ENCODE measurements around the gene CLDN9.

- TF ChIP-seq PATZ1 (CRISPR knock-in tag; IDR thresholded peaks at IDR 0.05; ENCODE audit: borderline replicate concordance) (no peak), RARB (CRISPR knock-in tag; IDR thresholded peaks at IDR 0.05) (no peak), CSDC2 (CRISPR knock-in tag; IDR thresholded peaks at IDR 0.05) (no peak), ZFP3 (CRISPR knock-in tag; IDR thresholded peaks at IDR 0.05) (no peak), ZFP30 (CRISPR knock-in tag; IDR thresholded peaks at IDR 0.05) (no peak), ARNTL (CRISPR knock-in tag; IDR thresholded peaks at IDR 0.05; ENCODE audit: borderline replicate concordance, low read depth) (no peak)
- TF ChIP-seq, protein P1, sequence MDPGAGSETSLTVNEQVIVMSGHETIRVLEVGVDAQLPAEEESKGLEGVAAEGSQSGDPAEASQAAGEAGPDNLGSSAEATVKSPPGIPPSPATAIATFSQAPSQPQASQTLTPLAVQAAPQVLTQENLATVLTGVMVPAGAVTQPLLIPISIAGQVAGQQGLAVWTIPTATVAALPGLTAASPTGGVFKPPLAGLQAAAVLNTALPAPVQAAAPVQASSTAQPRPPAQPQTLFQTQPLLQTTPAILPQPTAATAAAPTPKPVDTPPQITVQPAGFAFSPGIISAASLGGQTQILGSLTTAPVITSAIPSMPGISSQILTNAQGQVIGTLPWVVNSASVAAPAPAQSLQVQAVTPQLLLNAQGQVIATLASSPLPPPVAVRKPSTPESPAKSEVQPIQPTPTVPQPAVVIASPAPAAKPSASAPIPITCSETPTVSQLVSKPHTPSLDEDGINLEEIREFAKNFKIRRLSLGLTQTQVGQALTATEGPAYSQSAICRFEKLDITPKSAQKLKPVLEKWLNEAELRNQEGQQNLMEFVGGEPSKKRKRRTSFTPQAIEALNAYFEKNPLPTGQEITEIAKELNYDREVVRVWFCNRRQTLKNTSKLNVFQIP (CRISPR knock-in tag; IDR thresholded peaks at IDR 0.05; ENCODE audit: borderline replicate concordance, low read depth): no peak
These were observed 45.0 kb upstream of the CLDN9 start for GRCh38 chr16:2967721-2968161.

All from SK-N-SH treated with all-trans-retinoic acid at 6 μM for 48 hours (cell line).